CD4-positive, CD25-positive, alpha-beta regulatory T cell (primary cell): ENCODE data around the gene CD69. TPM values are rescaled to one million over a fixed set of nuclear protein-coding genes. Genes with fewer than 3 reads are reported as not detected.

Experiments
- ATAC-seq, 2 donors: fragments of 150-1000 bp; cut with Tn5 transposase; one replicate each; pipeline ENCODE4 v1.10.0; 2021; ENCODE audit warnings: low read depth in 2 of 2, moderate number of reproducible peaks in 2 of 2, moderate library complexity in 1 of 2
- DNase-seq, 3 donors: peaks; one replicate each; pipeline versions ENCODE4 v3.0.0 to v3.0.0-alpha.2; 2012 to 2022; ENCODE audit warnings: mixed read lengths in 1 of 3
- H3K27ac ChIP-seq: one replicate; pipeline ENCODE4 v1.7.0; 2013; ENCODE audit warnings: mild to moderate bottlenecking, low read length; ENCODE audit not compliant: insufficient read depth, poor library complexity, severe bottlenecking
- H3K27me3 ChIP-seq: one replicate; pipeline ENCODE4 v1.7.0; 2013; ENCODE audit warnings: low read length; ENCODE audit not compliant: control insufficient read depth, insufficient read depth
- H3K36me3 ChIP-seq: one replicate; pipeline ENCODE4 v1.7.0; 2013; ENCODE audit warnings: mild to moderate bottlenecking, low read length, moderate library complexity; ENCODE audit not compliant: control insufficient read depth, insufficient read depth
- H3K4me1 ChIP-seq: 2 replicates; pipeline ENCODE4 v1.7.0; 2013; ENCODE audit warnings: mild to moderate bottlenecking, low read length; ENCODE audit not compliant: insufficient read depth, control insufficient read depth, poor library complexity, severe bottlenecking
- H3K4me3 ChIP-seq: one replicate; pipeline ENCODE4 v1.7.0; 2013; ENCODE audit warnings: low read depth, mild to moderate bottlenecking, low read length, moderate library complexity
- H3K9me3 ChIP-seq, 2 experiments: 1 replicate in 1 of 2; 2 replicates in 1 of 2; pipeline ENCODE4 v1.7.0; 2013; ENCODE audit warnings: low read length in 2 of 2, mild to moderate bottlenecking in 1 of 2, moderate library complexity in 1 of 2; ENCODE audit not compliant: control insufficient read depth in 2 of 2
- H3K27ac Mint-ChIP-seq, 3 donors: one replicate each; pipeline ENCODE4 v1.8.0; 2020 to 2022; ENCODE audit warnings: mild to moderate bottlenecking in 3 of 3, mixed read lengths in 3 of 3, moderate library complexity in 2 of 3
- H3K27me3 Mint-ChIP-seq: one replicate; pipeline ENCODE4 v1.8.0; 2022; ENCODE audit warnings: mild to moderate bottlenecking, mixed read lengths
- H3K36me3 Mint-ChIP-seq: one replicate; pipeline ENCODE4 v1.8.0; 2020; ENCODE audit warnings: mixed read lengths
- H3K4me1 Mint-ChIP-seq, 4 donors: one replicate each; pipeline ENCODE4 v1.8.0; 2020 to 2022; ENCODE audit warnings: mixed read lengths in 4 of 4, mild to moderate bottlenecking in 1 of 4
- H3K4me3 Mint-ChIP-seq, 4 donors: one replicate each; pipeline ENCODE4 v1.8.0; 2020 to 2022; ENCODE audit warnings: mild to moderate bottlenecking in 4 of 4, mixed read lengths in 4 of 4, moderate library complexity in 3 of 4
- H3K9me3 Mint-ChIP-seq, 7 donors: one replicate each; pipeline ENCODE4 v1.8.0; 2020 to 2022; ENCODE audit warnings: mixed read lengths in 7 of 7, mild to moderate bottlenecking in 3 of 7, moderate library complexity in 2 of 7
- polyA plus RNA-seq, 4 donors: library from polyadenylated mRNA; unstranded; fragments of 300-500 nt; fragmentation: Illumina TruSeq; gene quantifications; one replicate each; pipeline ENCODE4 v1.2.3, GENCODE V29; 2021
- total RNA-seq: library from RNA; stranded (reverse); gene quantifications from one replicate; pipeline ENCODE4 v1.2.3, GENCODE V29; 2022

CD69 gene
- total and polyA plus RNA-seq, 5 donors from 2014 or later: 189 to 1,130 (median 252) TPM

GRCh38 chr12:9753498-9753897, 7.2 kb downstream of the CD69 start:
- H3K9me3 Mint-ChIP-seq: no peaks in the 10 kb centered on the region
- no peaks in the 10 kb centered on the region for H3K27me3 Mint-ChIP-seq
- H3K4me3 Mint-ChIP-seq: peak overlapping the region in 3 of 4 donors; percentile 4 to 52 (median 17)
- ATAC-seq: no peak
- peaks cover 45 to 67% (median 57%) of the 10 kb centered on the region in 4 donors for H3K4me1 Mint-ChIP-seq
- Histone ChIP-seq H3K36me3 (peaks cover 43% of the 10 kb centered on the region), H3K4me3 (peak overlapping the region; percentile 100), H3K27me3 (no peaks in the 10 kb centered on the region), H3K4me1 (peaks cover 60% of the 10 kb centered on the region), H3K27ac (peak overlapping the region; percentile 9), H3K9me3 (no peaks in the 10 kb centered on the region)
- H3K27ac Mint-ChIP-seq: peak overlapping the region; percentile 13 to 44 (median 18)
- no peak for DNase-seq
- peaks cover 36% of the 10 kb centered on the region for H3K36me3 Mint-ChIP-seq

- H3K4me1 Mint-ChIP-seq: peaks cover 45 to 67% (median 56%) of the 10 kb centered on the region in 4 donors
- peak overlapping the region; percentile 13 to 69 (median 44) for H3K27ac Mint-ChIP-seq
- no peaks in the 10 kb centered on the region for H3K9me3 Mint-ChIP-seq
Measured at GRCh38 chr12:9753073-9753472, 7.6 kb downstream of the CD69 start.

GRCh38 chr12:9752145-9752933, 8.4 kb downstream of the CD69 start:
- peak overlapping the region in 3 of 4 donors; percentile 1 to 52 (median 42) for H3K4me3 Mint-ChIP-seq
- peaks cover 36% of the 10 kb centered on the region for H3K36me3 Mint-ChIP-seq
- peak overlapping the region; percentile 64 to 81 (median 74) for H3K27ac Mint-ChIP-seq
- ATAC-seq (peak in 1 of 2 donors; percentile 26), DNase-seq (no peak)
- no peaks in the 10 kb centered on the region for H3K9me3 Mint-ChIP-seq
- peak overlapping the region; percentile 58 for H3K27ac ChIP-seq
- no peaks in the 10 kb centered on the region for H3K27me3 ChIP-seq
- H3K4me3 ChIP-seq: peak overlapping the region; percentile 69
- H3K9me3 ChIP-seq: no peaks in the 10 kb centered on the region
- peaks cover 43% of the 10 kb centered on the region for H3K36me3 ChIP-seq
- H3K4me1 ChIP-seq: peaks cover 55% of the 10 kb centered on the region
- H3K4me1 Mint-ChIP-seq: peaks cover 40 to 59% (median 52%) of the 10 kb centered on the region in 4 donors
- H3K27me3 Mint-ChIP-seq: peaks cover 5% of the 10 kb centered on the region

More at GRCh38 chr12:9753073-9753472, 7.6 kb downstream of the CD69 start:
- Mint-ChIP-seq H3K36me3 (peaks cover 36% of the 10 kb centered on the region), H3K4me3 (peak overlapping the region; percentile 1 to 52 (median 15)), H3K27me3 (no peaks in the 10 kb centered on the region)
- Histone ChIP-seq H3K4me3 (peak overlapping the region; percentile 13), H3K4me1 (peaks cover 60% of the 10 kb centered on the region), H3K27ac (no peak overlapping the region), H3K9me3 (no peaks in the 10 kb centered on the region), H3K36me3 (peaks cover 43% of the 10 kb centered on the region), H3K27me3 (no peaks in the 10 kb centered on the region)
- no peak for DNase-seq
- ATAC-seq: no peak

GRCh38 chr12:9751204-9752144, 9.2 kb downstream of the CD69 start:
- peak overlapping the region; percentile 64 to 81 (median 74) for H3K27ac Mint-ChIP-seq
- H3K27me3 Mint-ChIP-seq: peaks cover 10% of the 10 kb centered on the region
- Histone ChIP-seq H3K4me3 (peak overlapping the region; percentile 69), H3K36me3 (peaks cover 41% of the 10 kb centered on the region), H3K9me3 (no peaks in the 10 kb centered on the region), H3K27ac (peak overlapping the region; percentile 58), H3K27me3 (no peaks in the 10 kb centered on the region), H3K4me1 (peaks cover 48% of the 10 kb centered on the region)
- H3K36me3 Mint-ChIP-seq: peaks cover 36% of the 10 kb centered on the region
- no peaks in the 10 kb centered on the region for H3K9me3 Mint-ChIP-seq
- H3K4me1 Mint-ChIP-seq: peaks cover 37 to 53% (median 45%) of the 10 kb centered on the region in 4 donors
- ATAC-seq (peak in 1 of 2 donors; percentile 20), DNase-seq (peak; percentile 32 to 46 (median 45))
- peak overlapping the region; percentile 17 to 51 (median 33) for H3K4me3 Mint-ChIP-seq

GRCh38 chr12:9750276-9751203, 10.2 kb downstream of the CD69 start:
- Histone ChIP-seq H3K27me3 (no peaks in the 10 kb centered on the region), H3K9me3 (no peaks in the 10 kb centered on the region), H3K4me1 (peaks cover 38% of the 10 kb centered on the region), H3K36me3 (peaks cover 32% of the 10 kb centered on the region), H3K4me3 (peak overlapping the region; percentile 69), H3K27ac (peak overlapping the region; percentile 58)
- peak overlapping the region; percentile 43 to 76 (median 70) for H3K4me3 Mint-ChIP-seq
- peaks cover 35 to 45% (median 40%) of the 10 kb centered on the region in 4 donors for H3K4me1 Mint-ChIP-seq
- peaks cover 31% of the 10 kb centered on the region for H3K36me3 Mint-ChIP-seq
- peaks cover 10% of the 10 kb centered on the region for H3K27me3 Mint-ChIP-seq
- H3K27ac Mint-ChIP-seq: peak overlapping the region; percentile 55 to 84 (median 64)
- ATAC-seq (peak; percentile 74 to 81), DNase-seq (peak; percentile 33 to 79 (median 79))
- no peaks in the 10 kb centered on the region for H3K9me3 Mint-ChIP-seq

GRCh38 chr12:9749640-9750039, 11.1 kb downstream of the CD69 start:
- peaks cover 23% of the 10 kb centered on the region for H3K36me3 Mint-ChIP-seq
- no peak overlapping the region for H3K4me3 Mint-ChIP-seq
- peaks cover 0 to under 1% (median 0%) of the 10 kb centered on the region in 7 donors for H3K9me3 Mint-ChIP-seq
- H3K4me1 ChIP-seq: peaks cover 31% of the 10 kb centered on the region
- no peak overlapping the region for H3K27ac ChIP-seq
- DNase-seq: no peak
- no peak for ATAC-seq
- no peaks in the 10 kb centered on the region for H3K9me3 ChIP-seq
- peaks cover 23% of the 10 kb centered on the region for H3K36me3 ChIP-seq
- H3K27ac Mint-ChIP-seq: no peak overlapping the region
- peaks cover 16% of the 10 kb centered on the region for H3K27me3 Mint-ChIP-seq
- H3K4me1 Mint-ChIP-seq: peaks cover 30 to 41% (median 36%) of the 10 kb centered on the region in 4 donors
- no peak overlapping the region for H3K4me3 ChIP-seq
- no peaks in the 10 kb centered on the region for H3K27me3 ChIP-seq
